Esophagus squamous epithelium (tissue), 5 donors: ENCODE measurements around the gene LOX. TPM values are rescaled to one million over a fixed set of nuclear protein-coding genes. Genes with fewer than 3 reads are reported as not detected.

Experiments
- DNase-seq: peaks from one replicate; lab custom pipeline; 2025; lab: John Stamatoyannopoulos, UW
- H3K27ac ChIP-seq, 4 donors: fragments of 200-600 bp; sonication (generic); one replicate each; pipeline ENCODE4 v1.5.1; 2016 to 2019; ENCODE audit warnings: mild to moderate bottlenecking in 1 of 4
- H3K27me3 ChIP-seq, 4 donors: fragments of 200-600 bp; sonication (generic); 1 replicate in 3 of 4; 2 replicates in 1 of 4; pipeline versions ENCODE4 v1.5.1 to v1.6.0; 2017 to 2021; ENCODE audit warnings: antibody characterized with exemption in 1 of 4
- H3K36me3 ChIP-seq, 3 donors: fragments of 200-600 bp; sonication (generic); one replicate each; pipeline ENCODE4 v1.5.1; 2016 to 2019
- H3K4me1 ChIP-seq, 3 donors: fragments of 200-600 bp; sonication (generic); one replicate each; pipeline ENCODE4 v1.5.1; 2017 to 2019
- H3K4me3 ChIP-seq, 4 donors: fragments of 200-600 bp; sonication (generic); 1 replicate in 3 of 4; 2 replicates in 1 of 4; pipeline ENCODE4 v1.5.1; 2016 to 2019; ENCODE audit warnings: mild to moderate bottlenecking in 2 of 4, moderate library complexity in 1 of 4
- H3K9me3 ChIP-seq, 3 donors: fragments of 200-600 bp; sonication (generic); one replicate each; pipeline ENCODE4 v1.5.1; 2016 to 2019
- POLR2A ChIP-seq, 4 donors: fragments of 450-650 bp; IDR thresholded peaks; one replicate each; pipeline ENCODE4 v1.6.1; 2017; ENCODE audit warnings: antibody characterized with exemption in 4 of 4, mild to moderate bottlenecking in 4 of 4, moderate library complexity in 3 of 4
- WGBS, 2 donors: methylation state at CpG; one replicate each; pipeline ENCODE4 v1.1.5; 2018; 5-methylcytosine and 5-hydroxymethylcytosine counted together
- intact Hi-C: fragments of 100-400 bp; cut with DNase I; formaldehyde crosslinking; loops from one replicate; pipeline ENCODE4 v1.15.0; 2022
- total RNA-seq, 4 donors: library from RNA; depleted of rRNA; stranded (reverse); fragments of >200 nt; gene quantifications; one replicate each; pipeline ENCODE4 v1.1.0, GENCODE V29; 2016
- TF ChIP-seq, protein P1 (sequence below), 6 experiments: fragments of 450-650 bp in 4 of 6; fragments of 200-600 bp in 2 of 6; sonication (generic) in 2 of 6; IDR thresholded peaks; one replicate each; pipeline ENCODE4 v1.5.1; 2016 to 2019; ENCODE audit warnings: antibody characterized with exemption in 6 of 6, mild to moderate bottlenecking in 4 of 6, moderate library complexity in 4 of 6
- donor health status: DM: yes; HTN: yes; CAD: no.

Gene LOX
- total RNA-seq, 4 donors from 2014 or later, result 1.4 to 9.9 (median 6.6) TPM

DNA sequence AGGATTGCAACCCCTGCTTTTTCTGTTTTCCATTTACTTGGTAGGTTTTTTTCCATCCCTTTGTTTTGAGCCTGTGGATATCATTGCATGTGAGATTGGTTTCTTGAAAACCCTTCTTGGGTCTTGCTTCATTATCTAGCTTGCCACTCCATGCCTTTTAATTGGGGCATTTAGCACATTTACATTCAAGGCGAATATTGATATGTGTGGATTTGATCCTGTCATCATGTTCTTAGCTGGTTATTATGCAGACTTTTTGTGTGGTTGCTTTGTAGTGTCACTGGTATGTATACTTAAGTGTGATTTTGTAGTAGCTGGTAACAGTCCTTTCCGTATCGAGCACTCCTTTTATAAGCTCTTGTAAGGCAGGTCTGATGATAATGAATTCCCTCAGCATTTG is 26.5 kb downstream of the LOX start:
- H3K36me3 ChIP-seq, result no peaks in the 10 kb centered on the region
- no peaks in the 10 kb centered on the region for H3K4me1 ChIP-seq
- no peaks in the 10 kb centered on the region for H3K9me3 ChIP-seq
- H3K27ac ChIP-seq, result no peak overlapping the region
- H3K27me3 ChIP-seq, result no peaks in the 10 kb centered on the region
- DNase-seq, result no peak
- TF ChIP-seq, protein P1, sequence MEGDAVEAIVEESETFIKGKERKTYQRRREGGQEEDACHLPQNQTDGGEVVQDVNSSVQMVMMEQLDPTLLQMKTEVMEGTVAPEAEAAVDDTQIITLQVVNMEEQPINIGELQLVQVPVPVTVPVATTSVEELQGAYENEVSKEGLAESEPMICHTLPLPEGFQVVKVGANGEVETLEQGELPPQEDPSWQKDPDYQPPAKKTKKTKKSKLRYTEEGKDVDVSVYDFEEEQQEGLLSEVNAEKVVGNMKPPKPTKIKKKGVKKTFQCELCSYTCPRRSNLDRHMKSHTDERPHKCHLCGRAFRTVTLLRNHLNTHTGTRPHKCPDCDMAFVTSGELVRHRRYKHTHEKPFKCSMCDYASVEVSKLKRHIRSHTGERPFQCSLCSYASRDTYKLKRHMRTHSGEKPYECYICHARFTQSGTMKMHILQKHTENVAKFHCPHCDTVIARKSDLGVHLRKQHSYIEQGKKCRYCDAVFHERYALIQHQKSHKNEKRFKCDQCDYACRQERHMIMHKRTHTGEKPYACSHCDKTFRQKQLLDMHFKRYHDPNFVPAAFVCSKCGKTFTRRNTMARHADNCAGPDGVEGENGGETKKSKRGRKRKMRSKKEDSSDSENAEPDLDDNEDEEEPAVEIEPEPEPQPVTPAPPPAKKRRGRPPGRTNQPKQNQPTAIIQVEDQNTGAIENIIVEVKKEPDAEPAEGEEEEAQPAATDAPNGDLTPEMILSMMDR (IDR thresholded peaks at IDR 0.05), result no peak
- no peak for TF ChIP-seq POLR2A (IDR thresholded peaks at IDR 0.05)
- no peak overlapping the region for H3K4me3 ChIP-seq
- WGBS, 2 donors, result 93 to 96% methylated on average over 3 of the region's 3 CpGs
- intact Hi-C loops, result no loop called here

DNA sequence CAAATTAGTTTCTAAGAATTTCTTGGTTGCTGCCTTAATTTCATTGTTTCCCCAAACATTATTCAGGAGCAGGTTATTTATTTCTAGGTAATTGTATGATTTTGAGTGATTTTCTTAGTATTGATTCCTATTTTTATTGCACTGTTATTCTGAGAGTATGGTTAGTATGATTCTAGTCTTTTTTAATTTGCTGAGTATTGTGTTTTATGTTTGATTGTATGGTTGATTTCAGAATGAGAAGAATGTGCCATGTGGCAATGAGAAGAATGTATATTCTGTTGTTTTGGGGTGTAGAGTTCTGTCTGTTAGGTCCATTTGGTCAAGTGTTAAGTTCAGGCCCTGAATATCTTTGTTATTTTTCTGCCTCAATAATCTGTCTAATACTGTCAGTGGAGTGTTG is 27.1 kb downstream of the LOX start:
- no peaks in the 10 kb centered on the region for H3K9me3 ChIP-seq
- TF ChIP-seq POLR2A (IDR thresholded peaks at IDR 0.05), result no peak
- TF ChIP-seq, protein P1 (IDR thresholded peaks at IDR 0.05), result no peak
- no peaks in the 10 kb centered on the region for H3K36me3 ChIP-seq
- H3K4me1 ChIP-seq, result no peaks in the 10 kb centered on the region
- H3K27ac ChIP-seq, result no peak overlapping the region
- no peak overlapping the region for H3K4me3 ChIP-seq
- intact Hi-C loops, result no loop called here
- no peaks in the 10 kb centered on the region for H3K27me3 ChIP-seq
- DNase-seq, result no peak

DNA sequence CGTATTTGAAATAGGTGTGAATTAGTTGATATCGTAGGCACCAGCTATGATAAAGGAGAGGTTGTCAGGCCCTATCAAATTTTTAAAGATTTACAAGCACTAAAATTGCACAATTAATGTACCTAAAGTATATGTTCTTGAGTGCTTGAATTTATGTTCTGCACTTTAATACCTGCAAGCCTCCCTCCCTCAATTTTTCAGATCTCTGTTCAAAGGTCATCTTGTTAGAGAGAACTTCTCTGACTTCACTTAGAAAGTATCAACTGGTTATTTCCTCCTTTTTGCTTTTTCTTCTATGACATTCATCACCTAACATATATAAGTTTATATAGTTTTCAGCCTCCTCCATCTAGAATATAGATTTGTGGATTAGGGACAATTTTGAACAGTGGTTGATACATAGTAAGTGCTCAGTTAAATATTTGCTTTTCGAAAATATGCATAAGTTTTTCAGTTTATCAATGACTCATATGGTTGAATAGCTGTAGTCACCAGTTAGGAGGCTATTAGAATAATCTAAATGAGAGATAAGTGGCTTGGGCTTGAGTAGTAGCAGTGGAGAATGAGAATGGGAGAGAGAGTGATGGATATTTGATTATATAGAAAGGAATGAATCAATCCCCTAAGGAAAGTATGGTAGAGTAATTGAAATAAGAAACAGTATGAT is 37.3 kb downstream of the LOX start:
- Histone ChIP-seq H3K9me3 (no peaks in the 10 kb centered on the region), H3K27ac (no peak overlapping the region), H3K4me3 (no peak overlapping the region), H3K36me3 (no peaks in the 10 kb centered on the region), H3K4me1 (no peaks in the 10 kb centered on the region), H3K27me3 (no peaks in the 10 kb centered on the region)
- DNase-seq, result no peak
- intact Hi-C loops, result no loop called here
- WGBS, 2 donors, result 91% methylated on average over 3 of the region's 3 CpGs
- TF ChIP-seq, protein P1 (IDR thresholded peaks at IDR 0.05), result no peak
- no peak for TF ChIP-seq POLR2A (IDR thresholded peaks at IDR 0.05)

DNA sequence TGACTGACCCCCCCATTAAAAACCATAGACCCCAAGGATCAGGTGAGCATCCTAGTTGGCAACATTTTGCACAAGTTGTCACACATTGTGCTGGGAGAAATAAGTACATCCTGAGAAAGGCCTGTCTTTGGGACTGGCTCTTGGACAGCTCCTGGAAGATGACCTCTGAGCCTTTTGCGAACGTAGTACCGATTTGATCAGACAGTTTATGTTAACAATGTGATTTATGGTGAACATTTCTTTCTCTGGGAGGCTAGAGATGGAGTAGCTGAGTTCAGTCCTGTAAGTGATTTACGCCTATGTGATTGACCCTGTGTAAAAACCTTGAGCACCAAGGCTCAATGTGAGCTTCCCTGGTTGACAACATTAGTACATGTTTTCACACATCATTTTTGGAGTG is 41.7 kb downstream of the LOX start:
- Histone ChIP-seq H3K27ac (no peak overlapping the region), H3K27me3 (no peaks in the 10 kb centered on the region), H3K4me3 (no peak overlapping the region), H3K36me3 (peaks cover 0 to 4% (median 0%) of the 10 kb centered on the region in 3 donors), H3K9me3 (no peaks in the 10 kb centered on the region), H3K4me1 (no peaks in the 10 kb centered on the region)
- intact Hi-C loops, result no loop called here
- DNase-seq, result no peak
- WGBS, 2 donors, result 82 to 85% methylated on average over 4 of the region's 4 CpGs
- TF ChIP-seq, protein P1 (IDR thresholded peaks at IDR 0.05), result no peak
- no peak for TF ChIP-seq POLR2A (IDR thresholded peaks at IDR 0.05)

DNA sequence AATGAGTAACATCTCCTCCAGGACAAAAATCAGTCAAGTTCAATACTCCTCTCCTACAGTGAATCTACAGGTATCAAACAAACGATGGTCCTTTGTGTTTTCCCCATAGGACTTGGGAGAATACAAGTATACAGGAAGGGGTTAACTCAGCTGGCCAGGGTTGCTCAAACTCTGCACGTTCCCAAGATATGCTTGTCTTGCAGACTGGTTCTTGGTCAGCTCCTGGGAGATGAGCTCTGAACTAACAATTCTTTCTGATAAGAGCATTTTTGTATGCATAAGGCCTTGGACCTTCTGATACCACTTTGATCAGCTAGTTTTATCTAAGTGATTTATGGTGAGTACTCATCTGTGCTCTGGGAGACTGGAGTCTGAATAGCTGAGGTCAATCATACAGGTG is 42.1 kb downstream of the LOX start:
- DNase-seq, result no peak

More for the DNA sequence above, 42.1 kb downstream of the LOX start:
- Histone ChIP-seq H3K4me1 (no peaks in the 10 kb centered on the region), H3K27ac (no peak overlapping the region), H3K4me3 (no peak overlapping the region), H3K36me3 (peaks cover 0 to 4% (median 0%) of the 10 kb centered on the region in 3 donors), H3K27me3 (no peaks in the 10 kb centered on the region), H3K9me3 (no peaks in the 10 kb centered on the region)
- 54 to 72% methylated on average over 2 of the region's 2 CpGs for WGBS, 2 donors
- intact Hi-C loops, result no loop called here
- TF ChIP-seq, protein P1 (IDR thresholded peaks at IDR 0.05), result no peak
- TF ChIP-seq POLR2A (IDR thresholded peaks at IDR 0.05), result no peak
